Brain microvascular endothelial cell (primary cell): ENCODE results near the gene MEF2C.
"Not testable (repeated sequence)": the region's sequence is repeated elsewhere in the genome, so short reads cannot be mapped to it uniquely, and the experiment has no call there.

Experiments
- DNase-seq: peaks from one replicate; pipeline ENCODE4 v3.0.0-alpha.2; 2020
- H3K27ac ChIP-seq: fragments of 250-450 bp; sonication (Bioruptor Pico); 2 replicates; pipeline ENCODE4 v1.5.1; 2020; ENCODE audit warnings: mild to moderate bottlenecking, moderate library complexity
- H3K27me3 ChIP-seq: fragments of 250-450 bp; sonication (Bioruptor Pico); replicated peaks from 2 replicates; pipeline ENCODE4 v1.5.1; 2020; ENCODE audit warnings: mild to moderate bottlenecking
- H3K36me3 ChIP-seq: fragments of 250-450 bp; sonication (Bioruptor Pico); replicated peaks from 2 replicates; pipeline ENCODE4 v1.5.1; 2020; ENCODE audit warnings: mild to moderate bottlenecking
- H3K4me3 ChIP-seq: 2 replicates; pipeline ENCODE4 v1.5.1; 2011; ENCODE audit warnings: low read depth, mild to moderate bottlenecking, control low read depth, low read length, moderate library complexity
- CTCF ChIP-seq: IDR thresholded peaks from 2 replicates; pipeline ENCODE4 v1.5.1; 2011; ENCODE audit warnings: low read depth, mild to moderate bottlenecking, moderate library complexity, low read length, control low read depth, inconsistent platforms; ENCODE audit errors: missing control alignments
- in situ Hi-C: cut with HindIII; loops from 2 replicates; pipeline ENCODE4 v1.10.0; 2017; ENCODE audit warnings: low sequenced_read_pairs, low pct_ligation_motif_present

Gene MEF2C

GRCh38 chr5:88867638-88868037, 15.3 kb downstream of the MEF2C start:
- Histone ChIP-seq H3K27me3 (no peaks in the 10 kb centered on the region), H3K36me3 (no peaks in the 10 kb centered on the region), H3K4me3 (no peak overlapping the region), H3K27ac (no peak overlapping the region)
- TF ChIP-seq CTCF, result no peak
- no peak for DNase-seq
- in situ Hi-C loops, result no loop called here

GRCh38 chr5:88863523-88863922, 19.5 kb downstream of the MEF2C start:
- DNase-seq, result no peak
- in situ Hi-C loops, result no loop called here
- TF ChIP-seq CTCF, result no peak

GRCh38 chr5:88862547-88863175, 20.3 kb downstream of the MEF2C start:
- no peak overlapping the region for H3K4me3 ChIP-seq
- H3K36me3 ChIP-seq, result no peaks in the 10 kb centered on the region
- H3K27me3 ChIP-seq, result no peaks in the 10 kb centered on the region
- TF ChIP-seq CTCF, result no peak
- no peak for DNase-seq
- in situ Hi-C loops, result no loop called here
- no peak overlapping the region for H3K27ac ChIP-seq

More at GRCh38 chr5:88863523-88863922, 19.5 kb downstream of the MEF2C start:
- Histone ChIP-seq H3K36me3 (no peaks in the 10 kb centered on the region), H3K4me3 (no peak overlapping the region), H3K27me3 (no peaks in the 10 kb centered on the region), H3K27ac (no peak overlapping the region)

- in situ Hi-C loops, result no loop called here
- Histone ChIP-seq H3K4me3 (no peak overlapping the region), H3K27me3 (no peaks in the 10 kb centered on the region), H3K36me3 (no peaks in the 10 kb centered on the region), H3K27ac (no peak overlapping the region)
- no peak for DNase-seq
- no peak for TF ChIP-seq CTCF
These were observed 21.8 kb downstream of the MEF2C start for GRCh38 chr5:88861231-88861630.

- Histone ChIP-seq H3K27ac (no peak overlapping the region), H3K4me3 (no peak overlapping the region), H3K27me3 (no peaks in the 10 kb centered on the region), H3K36me3 (no peaks in the 10 kb centered on the region)
- in situ Hi-C loops, result no loop called here
- TF ChIP-seq CTCF, result no peak
- peak; percentile 12 for DNase-seq
These were observed 22.5 kb downstream of the MEF2C start for GRCh38 chr5:88860501-88860900.

- DNase-seq, result no peak
- no peaks in the 10 kb centered on the region for H3K27me3 ChIP-seq
- no peak for TF ChIP-seq CTCF
- H3K4me3 ChIP-seq, result no peak overlapping the region
- no peaks in the 10 kb centered on the region for H3K36me3 ChIP-seq
- no peak overlapping the region for H3K27ac ChIP-seq
- in situ Hi-C loops, result no loop called here
These were observed 24.6 kb downstream of the MEF2C start for GRCh38 chr5:88858392-88858791.

GRCh38 chr5:88856381-88856780, 26.6 kb downstream of the MEF2C start:
- H3K36me3 ChIP-seq, H3K27me3 ChIP-seq, H3K4me3 ChIP-seq, in situ Hi-C loops, DNase-seq, H3K27ac ChIP-seq: not testable (repeated sequence)
